LoVo (cell line): ENCODE measurements around the gene INHBA.

ENCODE experiments used
- DNase-seq: peaks from one replicate; pipeline ENCODE4 v3.0.0-alpha.2; 2016; ENCODE audit warnings: low spot score

Gene INHBA

GRCh38 chr7:41711283-41712064 is 8.6 kb upstream of the INHBA start:
- DNase-seq, result peak; percentile 25

GRCh38 chr7:41710838-41711237 is 7.9 kb upstream of the INHBA start:
- no peak for DNase-seq

- DNase-seq, result no peak
Measured at GRCh38 chr7:41709621-41710020, 6.7 kb upstream of the INHBA start.

- no peak for DNase-seq
Measured at GRCh38 chr7:41708581-41709358, 5.9 kb upstream of the INHBA start.

GRCh38 chr7:41706228-41706930 is 3.5 kb upstream of the INHBA start:
- DNase-seq, result no peak

GRCh38 chr7:41705109-41705901 is 2.4 kb upstream of the INHBA start:
- peak; percentile 93 for DNase-seq

GRCh38 chr7:41701068-41701941 is 1.6 kb downstream of the INHBA start:
- DNase-seq, result no peak

- no peak for DNase-seq
Measured at GRCh38 chr7:41700044-41700471, 2.8 kb downstream of the INHBA start.

GRCh38 chr7:41699516-41699915 is 3.4 kb downstream of the INHBA start:
- DNase-seq, result no peak

GRCh38 chr7:41698726-41699125 is 4.2 kb downstream of the INHBA start:
- DNase-seq, result no peak

GRCh38 chr7:41698114-41698513 is 4.8 kb downstream of the INHBA start:
- no peak for DNase-seq

- peak; percentile 38 for DNase-seq
Measured at GRCh38 chr7:41696323-41696916, 6.5 kb downstream of the INHBA start.

- DNase-seq, result no peak
Measured at GRCh38 chr7:41695661-41696322, 7.1 kb downstream of the INHBA start.

GRCh38 chr7:41694495-41694894 is 8.4 kb downstream of the INHBA start:
- DNase-seq, result no peak

- no peak for DNase-seq
Measured at GRCh38 chr7:41693150-41693997, 9.5 kb downstream of the INHBA start.

- DNase-seq, result no peak
Measured at GRCh38 chr7:41692251-41692650, 10.6 kb downstream of the INHBA start.

- DNase-seq, result no peak
Measured at GRCh38 chr7:41691286-41692190, 11.4 kb downstream of the INHBA start.

- DNase-seq, result no peak
Measured at GRCh38 chr7:41689815-41690214, 13.1 kb downstream of the INHBA start.
